NT2/D1 (cell line): Measurements from ENCODE around the gene ULBP3.
"Not testable (repeated sequence)": the region's sequence is repeated elsewhere in the genome, so short reads cannot be mapped to it uniquely, and the experiment has no call there.

Experiments
- SUZ12 ChIP-seq: IDR thresholded peaks from 2 replicates; pipeline ENCODE4 v1.6.1; 2011; ENCODE audit not compliant: insufficient read length, insufficient read depth; ENCODE audit errors: extremely low read depth
- YY1 ChIP-seq: IDR thresholded peaks from 2 replicates; pipeline ENCODE4 v1.6.1; 2011; ENCODE audit not compliant: insufficient read length, insufficient read depth
- ZNF274 ChIP-seq: IDR thresholded peaks from 2 replicates; pipeline ENCODE4 v1.6.1; 2011; ENCODE audit warnings: mild to moderate bottlenecking, low read depth, low read length

- not testable (repeated sequence) for TF ChIP-seq YY1, ZNF274, SUZ12
Observed at GRCh38 chr6:150059973-150060372, 8.9 kb downstream of the ULBP3 start.
